NCI-H187 treated with DMSO at 0.1 percent for 48 hours (cell line): ENCODE results near the gene PRR5L.

Experiments
- DNase-seq: peaks from one replicate; lab custom pipeline; 2025; lab: John Stamatoyannopoulos, UW

PRR5L gene

GRCh38 chr11:36376888-36377758 is 81.0 kb downstream of the PRR5L start:
- DNase-seq: no peak

GRCh38 chr11:36377759-36378564 is 81.9 kb downstream of the PRR5L start:
- DNase-seq: no peak

GRCh38 chr11:36379653-36380052 is 83.6 kb downstream of the PRR5L start:
- no peak for DNase-seq

GRCh38 chr11:36380296-36381014 is 84.4 kb downstream of the PRR5L start:
- no peak for DNase-seq

GRCh38 chr11:36381015-36381360 is 84.9 kb downstream of the PRR5L start:
- no peak for DNase-seq

GRCh38 chr11:36383195-36383594 is 87.1 kb downstream of the PRR5L start:
- no peak for DNase-seq

GRCh38 chr11:36385121-36385970 is 89.3 kb downstream of the PRR5L start:
- DNase-seq: no peak

GRCh38 chr11:36386411-36386810 is 90.3 kb downstream of the PRR5L start:
- DNase-seq: no peak

GRCh38 chr11:36388071-36388470 is 92.0 kb downstream of the PRR5L start:
- no peak for DNase-seq

GRCh38 chr11:36388951-36389350 is 92.9 kb downstream of the PRR5L start:
- no peak for DNase-seq

- no peak for DNase-seq
Observed at GRCh38 chr11:36389811-36390210, 93.7 kb downstream of the PRR5L start.

GRCh38 chr11:36390963-36391471 is 94.9 kb downstream of the PRR5L start:
- no peak for DNase-seq

- no peak for DNase-seq
Observed at GRCh38 chr11:36392196-36392595, 96.1 kb downstream of the PRR5L start.

GRCh38 chr11:36394056-36394455 is 98.0 kb downstream of the PRR5L start:
- no peak for DNase-seq

GRCh38 chr11:36394926-36395325 is 98.8 kb downstream of the PRR5L start:
- no peak for DNase-seq

- peak; percentile 68 for DNase-seq
Observed at GRCh38 chr11:36395978-36396736, 100.1 kb downstream of the PRR5L start.

GRCh38 chr11:36398231-36398953 is 102.3 kb downstream of the PRR5L start:
- DNase-seq: no peak

GRCh38 chr11:36399236-36399635 is 103.1 kb downstream of the PRR5L start:
- no peak for DNase-seq

GRCh38 chr11:36399745-36400144 is 103.7 kb downstream of the PRR5L start:
- DNase-seq: no peak
